Fibroblast of skin of scalp (primary cell): ENCODE results near the gene PICK1.
"Not testable (repeated sequence)": the region's sequence is repeated elsewhere in the genome, so short reads cannot be mapped to it uniquely, and the experiment has no call there.

Source experiments
- DNase-seq: peaks from one replicate; pipeline ENCODE4 v3.0.0-alpha.2; 2013

PICK1 gene

GRCh38 chr22:38117556-38117955 is 60.4 kb downstream of the PICK1 start:
- DNase-seq, result not testable (repeated sequence)

DNA sequence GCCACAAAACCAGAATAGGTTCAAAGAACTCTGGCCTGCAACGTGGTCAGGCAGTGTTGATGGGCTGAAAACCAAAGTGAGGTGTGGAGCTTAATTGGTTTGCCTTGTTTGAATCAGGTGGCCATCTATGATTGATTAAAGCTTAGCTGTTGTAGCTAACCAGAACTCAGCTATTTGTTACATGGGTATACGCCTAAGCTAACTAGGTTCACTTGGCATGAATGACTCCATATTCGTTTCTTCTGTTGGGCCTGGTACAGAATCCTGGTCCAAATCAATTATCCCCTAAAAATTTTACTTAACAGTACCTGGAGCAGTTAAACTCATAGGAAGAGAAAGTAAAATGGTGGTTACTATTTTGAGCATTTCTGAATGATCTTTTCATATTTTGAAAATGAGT is 61.0 kb downstream of the PICK1 start:
- DNase-seq, result no peak

DNA sequence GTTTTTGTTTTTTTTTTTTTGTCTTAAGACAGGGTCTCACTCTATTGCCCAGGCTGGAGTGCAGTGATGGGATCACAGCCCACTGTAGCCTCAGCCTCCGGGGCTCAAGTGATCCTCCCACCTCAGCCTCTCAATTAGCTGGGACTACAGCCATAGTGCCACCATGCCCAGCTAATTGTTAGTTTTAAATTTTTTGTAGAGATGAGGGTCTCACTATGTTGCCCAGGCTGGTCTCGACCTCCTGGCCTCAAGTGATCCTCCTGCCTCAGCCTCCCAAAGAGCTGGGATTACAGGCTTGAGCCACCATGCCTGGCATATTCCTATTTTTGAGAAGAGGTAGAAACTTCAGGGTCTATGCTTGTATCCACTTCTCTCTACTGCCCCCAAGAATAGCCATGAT is 61.5 kb downstream of the PICK1 start:
- not testable (repeated sequence) for DNase-seq

DNA sequence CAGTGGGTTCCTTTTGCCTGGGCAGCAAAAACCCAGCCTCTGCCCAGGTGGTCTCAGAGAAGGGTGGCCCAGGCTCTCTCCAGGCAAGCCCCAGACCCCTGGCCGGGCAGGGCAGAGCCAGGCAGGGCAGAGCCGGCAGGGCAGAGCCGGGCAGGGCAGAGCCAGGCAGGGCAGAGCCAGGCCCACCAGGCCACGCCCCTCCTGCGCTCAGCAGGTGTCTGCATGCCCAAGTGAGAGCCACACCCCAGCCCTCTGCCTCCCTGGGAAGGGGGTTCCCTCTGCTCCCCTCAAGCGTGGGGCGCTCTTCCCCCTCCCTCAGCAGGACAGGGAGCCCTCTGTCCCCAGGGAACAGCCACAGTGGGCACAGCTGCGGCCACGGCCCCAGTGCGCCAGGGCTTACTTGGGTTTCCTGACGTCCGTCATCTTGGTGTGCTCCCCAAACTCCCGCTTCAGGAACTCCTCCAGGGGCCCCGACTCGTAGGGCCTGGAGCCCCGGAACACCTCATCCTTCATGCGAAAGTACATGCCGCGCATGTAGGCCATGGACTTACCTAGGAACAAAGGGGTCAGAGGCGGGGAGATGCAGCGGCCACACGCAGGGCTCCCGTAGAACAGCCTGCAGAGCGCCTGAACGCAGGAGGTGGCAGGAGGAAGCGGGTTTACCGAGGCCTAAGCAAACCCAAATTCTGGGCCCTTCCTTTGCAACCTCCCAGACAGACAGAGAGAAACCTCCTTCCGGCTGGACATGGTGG is 63.3 kb downstream of the PICK1 start:
- DNase-seq, result no peak

DNA sequence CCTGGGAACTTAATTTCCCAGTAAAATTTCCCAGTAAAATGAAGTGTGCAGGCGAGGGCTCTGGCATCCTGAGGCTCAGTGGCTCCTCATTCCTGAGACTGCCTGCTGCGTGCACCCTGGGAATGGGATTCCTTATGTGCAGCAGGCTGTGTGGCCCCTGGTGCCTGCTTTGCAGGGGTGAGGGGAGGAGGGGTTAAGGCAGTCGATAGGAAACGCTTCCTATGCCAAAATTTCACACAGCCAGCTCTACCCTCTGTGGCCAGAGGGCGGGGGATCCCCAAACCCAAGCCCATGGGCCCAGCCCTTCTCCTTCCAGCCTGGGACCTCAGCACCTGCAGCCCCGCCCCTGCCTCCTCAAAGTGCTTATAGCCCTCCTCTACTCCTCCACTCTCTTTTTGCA is 65.4 kb downstream of the PICK1 start:
- no peak for DNase-seq

GRCh38 chr22:38124236-38124974 is 67.2 kb downstream of the PICK1 start:
- DNase-seq, result no peak

GRCh38 chr22:38125038-38125610 is 67.9 kb downstream of the PICK1 start:
- no peak for DNase-seq
